HL-60 (cell line): ENCODE results near the gene RGS19.

Experiments
- DNase-seq, 2 experiments: peaks; one replicate each; pipeline ENCODE4 v3.0.0-alpha.2; 2010 to 2020; ENCODE audit warnings: low read depth in 1 of 2, low spot score in 1 of 2
- H3K27ac ChIP-seq: fragments of 250-450 bp; sonication (Bioruptor Pico); replicated peaks from 2 replicates; pipeline ENCODE4 v1.5.1; 2020; ENCODE audit warnings: mild to moderate bottlenecking, moderate library complexity
- H3K27me3 ChIP-seq: fragments of 250-450 bp; sonication (Bioruptor Pico); 2 replicates; pipeline ENCODE4 v1.5.1; 2021; ENCODE audit warnings: mild to moderate bottlenecking, moderate library complexity; ENCODE audit not compliant: insufficient read depth, poor library complexity, severe bottlenecking
- H3K4me3 ChIP-seq: replicated peaks from 2 replicates; pipeline ENCODE4 v1.5.1; 2011; ENCODE audit warnings: mild to moderate bottlenecking, control low read depth, low read length; ENCODE audit not compliant: insufficient read depth
- CTCF ChIP-seq: IDR thresholded peaks from one replicate; pipeline ENCODE4 v1.5.1; 2011; ENCODE audit warnings: low read length, control low read depth, inconsistent platforms; ENCODE audit not compliant: insufficient read depth
- GABPA ChIP-seq: IDR thresholded peaks from 2 replicates; pipeline ENCODE4 v1.6.1; 2012; ENCODE audit warnings: low read depth
- POLR2AphosphoS5 ChIP-seq: IDR thresholded peaks from 2 replicates; pipeline ENCODE4 v1.6.1; 2012; ENCODE audit warnings: low read depth
- SPI1 ChIP-seq: IDR thresholded peaks from 2 replicates; pipeline ENCODE4 v1.6.1; 2012; ENCODE audit warnings: low read depth, mild to moderate bottlenecking, borderline replicate concordance
- TF ChIP-seq, protein P1 (sequence below): IDR thresholded peaks from 2 replicates; pipeline ENCODE4 v1.6.1; 2012; ENCODE audit warnings: low read depth; ENCODE audit not compliant: insufficient replicate concordance

RGS19 gene

DNA sequence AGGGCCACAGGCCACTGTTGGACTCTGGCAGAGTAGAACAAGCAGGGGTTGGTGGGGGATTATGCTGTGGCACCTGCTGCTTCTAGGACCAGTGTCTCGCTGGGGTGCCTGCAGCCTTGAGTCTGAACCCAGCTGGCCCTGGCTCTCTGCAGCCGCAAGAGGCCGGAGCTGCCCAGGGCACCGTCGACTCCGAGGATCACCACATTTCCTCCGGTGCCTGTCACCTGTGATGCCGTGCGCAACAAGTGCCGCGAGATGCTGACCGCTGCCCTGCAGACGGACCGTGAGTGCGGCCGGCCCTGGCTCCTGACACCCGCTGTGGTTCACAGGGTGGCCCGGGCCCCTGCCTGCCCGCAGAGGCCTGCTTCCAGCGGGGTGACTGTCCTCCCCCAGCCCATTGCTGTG, 10.1 kb downstream of the RGS19 start:
- TF ChIP-seq, protein P1, sequence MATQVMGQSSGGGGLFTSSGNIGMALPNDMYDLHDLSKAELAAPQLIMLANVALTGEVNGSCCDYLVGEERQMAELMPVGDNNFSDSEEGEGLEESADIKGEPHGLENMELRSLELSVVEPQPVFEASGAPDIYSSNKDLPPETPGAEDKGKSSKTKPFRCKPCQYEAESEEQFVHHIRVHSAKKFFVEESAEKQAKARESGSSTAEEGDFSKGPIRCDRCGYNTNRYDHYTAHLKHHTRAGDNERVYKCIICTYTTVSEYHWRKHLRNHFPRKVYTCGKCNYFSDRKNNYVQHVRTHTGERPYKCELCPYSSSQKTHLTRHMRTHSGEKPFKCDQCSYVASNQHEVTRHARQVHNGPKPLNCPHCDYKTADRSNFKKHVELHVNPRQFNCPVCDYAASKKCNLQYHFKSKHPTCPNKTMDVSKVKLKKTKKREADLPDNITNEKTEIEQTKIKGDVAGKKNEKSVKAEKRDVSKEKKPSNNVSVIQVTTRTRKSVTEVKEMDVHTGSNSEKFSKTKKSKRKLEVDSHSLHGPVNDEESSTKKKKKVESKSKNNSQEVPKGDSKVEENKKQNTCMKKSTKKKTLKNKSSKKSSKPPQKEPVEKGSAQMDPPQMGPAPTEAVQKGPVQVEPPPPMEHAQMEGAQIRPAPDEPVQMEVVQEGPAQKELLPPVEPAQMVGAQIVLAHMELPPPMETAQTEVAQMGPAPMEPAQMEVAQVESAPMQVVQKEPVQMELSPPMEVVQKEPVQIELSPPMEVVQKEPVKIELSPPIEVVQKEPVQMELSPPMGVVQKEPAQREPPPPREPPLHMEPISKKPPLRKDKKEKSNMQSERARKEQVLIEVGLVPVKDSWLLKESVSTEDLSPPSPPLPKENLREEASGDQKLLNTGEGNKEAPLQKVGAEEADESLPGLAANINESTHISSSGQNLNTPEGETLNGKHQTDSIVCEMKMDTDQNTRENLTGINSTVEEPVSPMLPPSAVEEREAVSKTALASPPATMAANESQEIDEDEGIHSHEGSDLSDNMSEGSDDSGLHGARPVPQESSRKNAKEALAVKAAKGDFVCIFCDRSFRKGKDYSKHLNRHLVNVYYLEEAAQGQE = no peak
- TF ChIP-seq CTCF (no peak), SPI1 (no peak), GABPA (no peak), POLR2AphosphoS5 (no peak)
- Histone ChIP-seq H3K27ac (no peak overlapping the region), H3K4me3 (no peak overlapping the region), H3K27me3 (no peaks in the 10 kb centered on the region)
- DNase-seq = no peak

- DNase-seq = no peak
- H3K4me3 ChIP-seq = no peak overlapping the region
- TF ChIP-seq SPI1 (no peak), POLR2AphosphoS5 (no peak; the same call in 1 of the 2 replicates), GABPA (no peak), CTCF (no peak)
- TF ChIP-seq, protein P1 = no peak
- H3K27me3 ChIP-seq = no peaks in the 10 kb centered on the region
- H3K27ac ChIP-seq = no peak overlapping the region
Observed at GRCh38 chr20:64068386-64069208, 10.7 kb downstream of the RGS19 start.

DNA sequence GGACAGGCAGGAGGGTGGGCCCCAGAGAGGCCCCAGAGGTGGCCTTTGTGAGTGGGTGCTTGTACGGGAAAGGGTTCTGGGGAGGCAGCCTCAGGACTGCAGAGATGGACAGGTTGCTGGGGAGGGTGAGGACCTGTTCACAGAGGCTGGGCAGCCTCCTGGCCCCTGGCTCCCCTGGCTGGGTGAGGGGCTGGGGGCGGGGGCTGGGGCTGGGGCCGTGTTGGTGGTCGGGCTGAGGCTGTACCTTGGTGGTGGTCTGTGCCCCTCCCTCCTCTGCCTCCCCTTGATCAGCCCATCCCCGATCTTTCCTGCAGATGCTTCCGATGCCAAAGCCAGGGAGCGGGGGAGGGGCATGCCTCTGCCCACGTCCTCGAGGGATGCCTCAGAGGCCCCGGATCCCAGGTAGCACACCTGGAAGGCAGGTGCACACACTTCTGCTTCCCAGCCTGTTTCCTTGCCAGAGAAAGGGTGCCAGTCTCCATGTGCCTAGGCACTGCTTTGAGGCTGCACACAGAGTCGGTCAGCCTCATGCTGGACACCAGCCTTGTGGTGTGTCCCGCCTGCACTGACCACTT, 11.5 kb downstream of the RGS19 start:
- no peak for TF ChIP-seq CTCF
- no peak for TF ChIP-seq SPI1
- TF ChIP-seq GABPA = no peak
- no peak for TF ChIP-seq POLR2AphosphoS5
- TF ChIP-seq, protein P1 = no peak
- Histone ChIP-seq H3K27ac (no peak overlapping the region), H3K4me3 (no peak overlapping the region), H3K27me3 (no peaks in the 10 kb centered on the region)
- DNase-seq = no peak
